ENCODE results near the gene TMEM19.

- TF ChIP-seq GATA3 (IDR thresholded peaks at IDR 0.05; ENCODE audit: low read depth, low read length) (no peak), GATA2 (IDR thresholded peaks at IDR 0.05; ENCODE audit: low read depth, low read length) (no peak)
These were observed 49.2 kb upstream of the TMEM19 start for GRCh38 chr12:71636704-71637115.
